ENCODE data around the gene ZFAND3.

Gene ZFAND3

DNA sequence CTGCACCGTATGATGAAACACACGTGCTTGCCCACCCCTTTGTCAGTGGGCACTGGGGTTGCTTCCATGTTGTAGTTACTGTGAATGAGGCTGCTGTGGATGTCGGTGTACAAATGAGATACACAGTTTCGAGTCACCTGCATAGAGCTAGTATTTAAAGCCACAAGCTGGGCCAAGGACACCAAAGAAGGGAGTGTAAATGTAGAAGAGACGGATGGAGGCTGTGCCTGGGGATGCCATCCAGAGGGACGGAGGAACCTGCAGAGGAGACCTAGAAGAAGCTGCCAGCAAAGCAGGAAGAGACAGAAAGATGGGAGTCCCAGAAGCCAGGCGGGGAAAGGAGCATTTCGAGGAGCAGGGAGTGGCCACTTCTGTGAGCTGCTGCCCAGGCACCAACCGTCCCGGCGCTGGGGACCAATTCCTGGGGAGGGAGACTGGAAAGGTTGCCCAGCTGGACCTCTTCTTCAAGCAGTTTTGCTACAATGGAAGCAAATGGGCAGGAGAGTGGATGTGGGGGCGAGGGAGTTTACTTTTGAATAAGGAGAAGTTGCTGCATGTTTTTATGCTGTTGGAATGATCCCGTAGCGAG, 339.3 kb downstream of the ZFAND3 start:
- no peak for DNase-seq

DNA sequence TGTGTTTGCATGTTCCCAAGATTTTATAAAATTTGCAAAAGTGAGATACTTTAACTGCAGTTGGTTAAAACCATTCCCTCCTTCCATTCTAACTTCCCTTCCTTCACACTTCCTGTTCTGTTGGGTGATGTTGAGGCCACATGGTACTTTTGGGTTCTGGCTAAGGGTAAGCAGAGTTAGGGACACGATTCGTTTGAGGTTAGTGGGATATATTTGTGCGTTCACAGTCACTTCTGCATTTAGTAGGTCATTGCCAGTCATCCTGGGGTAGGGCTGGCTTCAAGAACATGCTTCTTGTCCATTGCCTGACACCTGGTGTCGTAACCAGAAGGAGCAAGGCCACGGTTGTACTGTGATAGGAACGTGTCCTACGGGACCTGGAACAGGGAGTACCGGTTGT, 340.1 kb downstream of the ZFAND3 start:
- DNase-seq = no peak

DNA sequence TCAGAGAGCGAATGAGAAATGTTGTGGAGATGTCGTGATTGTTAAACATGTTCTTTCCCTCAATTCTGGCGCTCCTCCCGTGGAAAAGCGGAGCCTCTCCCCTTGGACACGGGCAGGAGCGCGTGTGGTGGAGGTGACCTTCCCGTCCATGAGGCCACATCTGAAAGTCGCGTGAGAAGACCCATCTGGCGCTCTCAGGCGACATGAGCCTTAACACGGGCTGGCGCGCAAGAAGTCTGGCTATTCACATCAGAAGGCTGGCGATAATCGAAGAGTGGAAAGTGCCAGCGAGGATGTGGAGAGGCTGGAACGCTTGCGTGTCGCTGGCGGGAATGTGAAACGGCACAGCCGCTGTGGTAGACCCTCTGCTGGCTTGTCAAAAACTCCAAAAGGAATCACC, 341.3 kb downstream of the ZFAND3 start:
- no peak for DNase-seq

GRCh38 chr6:38161331-38161730, 341.8 kb downstream of the ZFAND3 start:
- no peak for DNase-seq

DNA sequence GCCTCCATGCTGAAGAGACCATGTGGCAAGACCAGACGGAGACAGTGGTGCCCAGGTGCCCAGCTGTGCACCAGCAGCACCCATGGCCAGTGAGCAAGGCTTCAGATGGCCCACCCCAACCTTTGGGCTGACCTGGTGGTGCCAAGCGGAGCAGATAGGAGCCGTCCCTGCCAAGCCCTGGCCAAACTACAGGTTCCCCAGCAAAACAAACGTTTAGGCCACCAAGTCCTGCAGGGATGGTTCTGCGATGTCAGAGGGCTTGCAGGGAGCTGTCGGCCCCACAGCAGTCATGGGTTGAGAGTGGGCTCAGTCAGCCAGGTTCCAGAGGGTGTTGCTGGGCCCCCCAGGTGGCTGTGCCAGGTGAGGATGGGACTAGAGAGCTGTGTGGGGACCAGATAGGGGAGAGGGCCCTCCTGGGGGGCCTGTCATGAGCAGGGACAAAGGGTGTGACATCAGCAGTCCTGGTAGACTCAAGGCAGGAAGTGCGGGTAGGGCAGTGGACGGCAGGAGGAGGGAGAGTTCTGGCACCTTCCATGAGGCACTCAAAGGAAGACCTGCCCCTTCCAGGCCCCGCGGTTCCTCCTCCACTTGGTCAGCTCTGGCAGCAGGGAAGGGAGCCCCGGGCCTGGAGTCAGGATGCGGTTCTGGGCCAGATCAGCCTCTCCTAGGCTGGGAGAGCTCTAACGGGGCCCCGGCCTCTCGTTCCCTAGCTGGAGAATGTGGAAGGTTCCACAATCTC, 342.4 kb downstream of the ZFAND3 start:
- no peak for DNase-seq

- DNase-seq = no peak
These were observed 343.1 kb downstream of the ZFAND3 start for GRCh38 chr6:38162493-38163185.

DNA sequence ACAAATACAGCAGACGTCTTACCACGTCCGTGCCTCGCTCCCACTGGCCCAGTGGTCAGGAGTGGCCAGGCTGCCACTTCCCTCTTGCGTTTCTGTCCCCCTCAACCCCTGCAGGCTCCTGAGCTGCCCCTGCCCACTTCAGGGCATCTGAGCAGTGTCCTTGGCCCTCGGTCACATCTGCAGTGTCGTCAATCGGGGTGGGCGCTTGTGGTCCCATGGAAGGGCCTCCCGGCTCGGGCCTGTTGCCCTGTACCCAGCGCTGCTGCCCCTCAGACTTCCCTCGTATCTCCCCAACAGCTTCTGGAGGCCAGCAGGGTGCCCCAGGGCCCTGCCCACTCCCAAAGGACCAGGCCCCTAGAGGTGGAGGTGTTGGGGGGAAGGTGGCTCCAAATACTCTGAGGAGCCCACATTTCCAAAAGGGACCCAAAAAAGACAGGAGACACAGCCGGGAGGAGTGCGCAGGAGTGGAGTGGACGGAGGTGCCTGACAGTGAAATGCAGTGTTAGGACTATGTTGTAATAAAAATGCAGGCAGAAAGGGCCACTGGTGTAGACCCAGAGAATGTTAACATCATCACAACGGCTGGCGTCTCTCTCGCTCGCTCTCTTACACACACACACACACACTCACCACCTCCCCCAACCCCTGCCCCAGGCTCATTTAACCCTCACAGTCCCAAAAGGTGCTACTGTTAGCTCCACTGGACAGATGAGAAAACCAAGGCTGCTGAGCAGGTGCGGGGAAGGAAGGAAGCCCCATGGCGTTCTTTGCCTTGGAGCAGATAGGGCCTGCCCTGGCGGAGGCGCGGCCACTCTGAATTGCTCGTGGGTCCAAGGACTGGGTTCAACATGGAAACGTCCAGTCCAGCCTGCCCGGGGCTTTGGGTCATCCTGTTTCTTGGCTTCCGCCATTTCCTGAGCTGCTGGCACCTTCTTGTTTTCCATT, 343.9 kb downstream of the ZFAND3 start:
- DNase-seq = no peak

DNA sequence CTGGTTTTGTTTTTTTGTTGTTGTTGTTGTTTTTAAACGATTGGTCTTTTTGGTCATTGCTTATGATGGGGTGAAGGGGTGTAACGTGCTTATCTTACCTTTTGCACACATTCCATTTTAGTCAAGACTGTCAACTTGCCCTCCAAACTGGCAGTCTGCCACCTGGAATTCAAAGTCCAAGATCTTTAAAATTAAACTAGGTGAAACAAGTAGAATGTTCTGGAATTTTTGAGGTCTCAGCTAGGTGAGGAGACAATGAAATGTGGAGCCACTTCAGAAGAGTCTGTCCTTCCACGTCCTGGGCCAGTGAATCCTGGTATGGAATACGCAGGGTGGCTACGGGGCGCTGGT, 344.6 kb downstream of the ZFAND3 start:
- no peak for DNase-seq

GRCh38 chr6:38164671-38165108, 345.2 kb downstream of the ZFAND3 start:
- DNase-seq = no peak

DNA sequence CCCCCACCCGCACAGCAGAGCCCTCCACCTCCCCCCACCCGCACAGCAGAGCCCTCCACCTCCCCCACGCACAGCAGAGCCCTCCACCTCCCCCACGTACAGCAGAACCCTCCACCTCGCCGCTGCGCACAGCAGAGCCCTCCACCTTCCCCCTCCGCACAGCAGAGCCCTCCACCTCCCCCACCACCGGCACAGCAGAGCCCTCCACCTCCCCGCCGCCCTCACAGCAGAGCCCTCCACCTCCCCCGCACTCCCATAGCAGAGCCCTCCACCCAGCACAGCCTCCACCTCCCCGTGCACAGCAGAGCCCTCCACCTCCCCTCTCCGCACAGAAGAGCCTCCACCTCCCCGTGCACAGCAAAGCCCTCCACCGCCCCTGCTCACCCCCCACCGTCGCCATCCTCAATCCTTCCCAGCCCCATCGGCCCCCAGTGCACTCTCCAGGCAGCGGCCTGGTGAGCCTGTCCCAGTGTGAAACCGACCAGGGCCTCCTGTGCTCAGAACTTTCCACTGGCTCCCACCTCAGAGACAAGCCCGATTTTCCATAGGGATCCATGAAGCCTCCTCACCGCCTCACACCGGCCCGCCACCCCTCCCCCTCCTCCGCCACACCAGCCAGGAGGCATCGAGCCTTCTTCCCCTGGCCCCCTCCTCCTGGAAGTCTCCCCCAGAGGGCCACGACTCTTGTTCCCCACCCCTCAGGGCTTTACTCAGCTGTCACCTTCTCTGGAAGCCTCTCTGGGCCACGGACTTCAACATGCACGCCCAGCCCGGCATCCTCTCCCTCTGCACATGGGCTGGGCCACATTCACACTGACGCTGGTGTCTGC, 347.1 kb downstream of the ZFAND3 start:
- DNase-seq = no peak

DNA sequence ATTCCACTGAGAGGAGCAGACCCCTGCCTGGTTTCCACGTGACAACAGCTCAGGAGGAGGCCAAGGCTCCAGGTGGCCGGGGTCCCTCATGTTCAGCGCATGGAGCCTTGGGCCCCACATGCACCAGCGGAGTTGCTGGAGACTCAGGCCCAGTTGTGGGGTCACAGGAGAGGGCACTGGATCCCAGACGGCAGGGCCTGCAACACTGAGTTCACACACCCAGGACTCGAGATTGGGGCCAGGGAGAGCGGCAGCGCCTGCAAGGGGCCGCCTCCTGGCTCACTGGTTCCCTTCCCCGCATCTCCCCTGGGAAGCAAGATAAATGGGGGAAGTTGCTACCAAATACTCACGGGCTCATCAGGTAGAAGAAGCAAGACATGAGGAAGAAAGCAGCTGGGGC, 348.1 kb downstream of the ZFAND3 start:
- DNase-seq = no peak

DNA sequence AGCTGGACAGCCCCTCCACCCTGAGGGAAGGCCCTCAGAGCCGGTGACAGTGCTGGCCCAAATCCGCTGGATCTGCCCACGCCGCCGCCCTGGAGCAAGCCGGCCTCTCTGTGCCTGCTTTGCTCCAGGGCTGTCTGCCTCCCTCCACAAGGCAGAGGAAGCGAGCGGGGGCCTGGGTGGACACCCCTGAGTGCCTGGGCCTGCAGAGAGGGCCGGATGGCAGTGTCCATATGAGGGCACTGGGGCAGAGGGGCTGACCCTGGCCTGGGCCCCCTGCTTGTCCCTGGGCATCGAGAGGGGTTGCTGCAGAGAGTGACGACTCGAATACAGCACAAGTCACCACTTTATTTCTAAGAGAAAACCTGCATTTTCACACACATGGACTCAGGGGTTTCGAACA, 348.6 kb downstream of the ZFAND3 start:
- DNase-seq = no peak

DNA sequence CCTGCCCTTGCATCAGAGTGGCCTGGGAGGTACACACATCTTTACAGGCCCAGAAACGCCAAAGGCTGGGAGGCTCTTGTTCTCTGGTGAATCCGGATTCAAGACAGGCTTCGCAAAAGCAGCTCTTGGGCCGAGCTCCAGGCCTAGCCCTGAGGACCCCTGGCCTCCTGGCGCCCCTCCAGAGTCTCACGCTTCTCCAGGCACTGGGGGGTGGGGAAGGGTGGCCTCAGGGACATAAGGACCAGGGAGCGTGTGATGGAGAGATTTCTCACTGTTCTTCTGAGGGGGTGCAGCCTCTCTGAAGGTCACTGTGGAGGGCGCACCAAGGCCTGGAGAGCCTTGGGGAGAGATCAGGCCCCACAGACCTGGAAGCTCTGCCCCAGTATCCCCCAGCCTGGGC, 349.2 kb downstream of the ZFAND3 start:
- DNase-seq = no peak

DNA sequence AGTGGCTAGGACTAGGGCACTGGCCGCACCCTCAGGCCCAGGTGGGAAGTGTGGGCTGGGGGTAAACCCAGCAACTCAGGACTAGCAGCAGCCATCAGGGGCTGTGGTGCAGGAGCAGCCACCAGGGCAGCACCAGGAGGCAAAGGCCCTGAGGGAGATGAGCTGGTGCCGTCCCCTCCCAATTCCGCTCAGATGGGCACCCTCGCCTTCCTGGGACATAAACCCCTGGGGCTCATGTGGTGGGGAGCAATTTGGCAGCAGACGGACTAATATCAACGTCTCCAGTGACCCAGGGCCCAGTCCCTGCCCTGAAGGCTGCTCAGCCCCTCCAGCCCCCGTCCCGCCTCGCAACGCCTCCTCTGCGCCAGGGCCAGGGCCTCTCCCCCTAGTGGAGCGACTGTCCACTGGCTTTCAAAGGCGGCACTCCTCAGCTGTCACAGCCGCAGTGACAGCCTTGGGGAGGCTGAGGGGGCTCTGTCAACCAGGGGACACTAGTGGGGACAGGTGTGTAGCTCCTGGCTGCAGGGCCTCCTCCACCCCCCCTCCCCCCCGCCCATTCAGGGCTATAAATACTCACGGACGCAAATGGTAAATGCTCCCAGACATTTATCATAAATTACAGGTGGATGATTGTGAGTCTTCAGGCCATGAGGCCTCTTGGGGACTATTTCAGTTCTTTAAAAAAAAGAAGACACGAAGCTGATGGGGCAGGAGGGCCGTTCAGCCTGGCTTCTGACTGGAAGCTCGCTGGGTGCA, 349.9 kb downstream of the ZFAND3 start:
- DNase-seq = no peak

DNA sequence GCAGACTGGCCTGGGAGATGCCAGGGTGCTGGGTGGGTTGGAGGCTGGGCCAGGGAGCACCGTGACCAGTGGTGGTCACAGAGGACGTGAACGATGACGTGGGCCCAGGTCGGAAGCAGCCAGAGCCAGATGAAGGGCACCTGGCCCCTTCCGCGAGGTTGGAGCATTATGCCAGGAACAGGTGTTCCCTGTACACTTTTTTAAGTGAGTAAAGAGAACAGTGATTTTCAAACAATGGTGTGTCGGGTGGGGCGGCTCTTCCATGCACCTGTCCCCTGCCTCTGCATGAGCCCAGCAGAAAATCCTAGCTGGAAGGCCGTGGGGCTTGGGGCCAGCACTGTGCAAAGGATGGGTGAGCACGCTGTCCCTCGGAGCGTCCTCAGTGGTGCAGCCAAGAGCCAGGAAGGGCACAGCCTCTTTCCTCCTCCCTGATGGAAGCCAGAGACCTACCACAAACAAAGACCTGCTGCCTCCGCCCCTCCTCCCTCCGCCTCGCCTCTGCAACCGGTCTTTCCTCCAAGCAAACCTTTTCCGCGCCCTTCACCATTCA, 350.5 kb downstream of the ZFAND3 start:
- peak; percentile 68 for DNase-seq

GRCh38 chr6:38170666-38171355, 351.3 kb downstream of the ZFAND3 start:
- DNase-seq = peak; percentile 25

- no peak for DNase-seq
These were observed 352.6 kb downstream of the ZFAND3 start for GRCh38 chr6:38171997-38172738.

DNA sequence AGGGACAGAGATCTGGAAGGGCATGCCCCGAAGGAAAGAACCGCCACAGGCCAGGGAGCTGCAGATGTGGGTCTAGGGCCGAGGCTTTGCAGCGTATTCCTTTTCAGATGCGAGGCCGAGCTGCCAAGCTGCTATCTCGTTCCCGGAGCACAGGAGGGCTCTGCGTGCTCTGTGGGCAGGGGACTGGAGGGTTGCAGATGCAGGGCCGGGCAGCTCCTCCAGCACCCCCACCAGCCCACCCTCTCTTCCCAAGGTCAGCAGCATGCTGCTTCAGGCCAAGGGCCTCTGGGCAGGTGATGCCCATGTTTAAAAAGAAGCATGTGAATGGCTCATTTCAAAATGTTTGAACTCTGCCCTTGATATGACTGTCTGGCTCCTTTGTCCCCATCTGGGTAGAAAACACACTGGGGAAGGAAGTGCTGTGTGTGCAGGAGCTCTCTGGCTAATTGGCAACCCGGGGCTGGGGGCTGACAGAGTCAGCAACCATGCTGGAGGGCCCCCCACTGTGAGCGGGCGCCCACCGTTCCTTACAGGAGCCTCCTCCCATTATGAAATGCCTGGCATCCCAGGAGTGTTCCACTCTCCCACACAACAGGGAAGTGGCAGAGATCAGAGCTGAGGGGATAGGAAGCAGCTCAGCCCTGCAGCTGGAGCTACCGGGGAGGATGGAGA, 353.3 kb downstream of the ZFAND3 start:
- DNase-seq = no peak

DNA sequence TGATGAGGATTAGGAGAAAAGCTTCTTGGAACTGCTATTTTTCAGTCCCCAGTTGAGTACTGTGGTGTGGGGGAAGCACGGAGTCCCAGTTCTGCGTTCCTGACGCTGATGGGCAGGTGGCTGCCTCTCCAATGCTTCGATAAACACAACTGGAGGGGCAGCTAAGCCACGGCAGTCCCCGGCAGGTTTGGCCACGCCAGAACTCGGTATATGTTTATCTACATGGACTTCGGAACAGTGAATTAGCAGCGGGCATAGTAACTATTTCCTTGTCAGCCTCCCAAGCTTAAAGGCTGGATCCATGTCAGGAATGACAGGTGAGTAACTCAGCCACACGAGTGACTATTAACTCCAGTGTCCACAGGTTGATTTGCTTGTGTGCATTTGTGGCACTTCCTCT, 354.4 kb downstream of the ZFAND3 start:
- DNase-seq = no peak

Data from NCI-H1092 treated with DMSO at 0.1 percent for 48 hours (cell line).